Smooth muscle cell (in vitro differentiated cells): ENCODE results near the gene ZNF664. TPM values are rescaled to one million over a fixed set of nuclear protein-coding genes. Genes with fewer than 3 reads are reported as not detected.

Experiments
- DNase-seq: peaks from one replicate; lab custom pipeline; 2025; ENCODE audit not compliant: unreplicated experiment; lab: John Stamatoyannopoulos, UW
- H2AFZ ChIP-seq: fragments of 200-600 bp; sonication (generic); 2 replicates; pipeline ENCODE4 v1.6.0; 2016; ENCODE audit warnings: antibody characterized with exemption, low read depth, mild to moderate bottlenecking
- H3F3A ChIP-seq: fragments of 200-600 bp; sonication (generic); 2 replicates; pipeline ENCODE4 v1.6.0; 2017; ENCODE audit warnings: antibody characterized with exemption, low read depth
- H3K27ac ChIP-seq: fragments of 200-600 bp; sonication (generic); 2 replicates; pipeline ENCODE4 v1.5.1; 2016; ENCODE audit warnings: low read depth, mild to moderate bottlenecking
- H3K27me3 ChIP-seq: fragments of 200-600 bp; sonication (generic); 2 replicates; pipeline ENCODE4 v1.6.1; 2016; ENCODE audit warnings: low read depth, mild to moderate bottlenecking
- H3K36me3 ChIP-seq: fragments of 200-600 bp; sonication (generic); 2 replicates; pipeline ENCODE4 v1.5.1; 2016; ENCODE audit warnings: low read depth
- H3K4me1 ChIP-seq: fragments of 200-600 bp; sonication (generic); 2 replicates; pipeline ENCODE4 v1.5.1; 2016; ENCODE audit warnings: low read depth
- H3K4me2 ChIP-seq: fragments of 200-600 bp; sonication (generic); 2 replicates; pipeline ENCODE4 v1.6.0; 2016; ENCODE audit warnings: mild to moderate bottlenecking
- H3K4me3 ChIP-seq: fragments of 200-600 bp; sonication (generic); 2 replicates; pipeline ENCODE4 v1.5.1; 2016; ENCODE audit warnings: mild to moderate bottlenecking
- H3K79me2 ChIP-seq: fragments of 200-600 bp; sonication (generic); 2 replicates; pipeline ENCODE4 v1.6.0; 2016; ENCODE audit warnings: low read depth, mild to moderate bottlenecking
- H3K9ac ChIP-seq: fragments of 200-600 bp; sonication (generic); 2 replicates; pipeline ENCODE4 v1.6.0; 2016; ENCODE audit warnings: low read depth
- H3K9me3 ChIP-seq: fragments of 200-600 bp; sonication (generic); replicated peaks from 2 replicates; pipeline ENCODE4 v1.5.1; 2016; ENCODE audit warnings: low read depth
- H4K20me1 ChIP-seq: fragments of 200-600 bp; sonication (generic); 2 replicates; pipeline ENCODE4 v1.6.0; 2016; ENCODE audit warnings: low read depth
- WGBS: methylation state at CpG from one replicate; pipeline ENCODE4 v1.1.7; 2016; ENCODE audit warnings: low lambda C conversion rate; 5-methylcytosine and 5-hydroxymethylcytosine counted together
- polyA plus RNA-seq: library from polyadenylated mRNA; unstranded; fragments of >200 nt; fragmentation: Nextera tagmentation; extraction: Ambion mirVana; gene quantifications from 2 replicates; pipeline ENCODE4 v1.2.1, GENCODE V29; 2016
- total RNA-seq: library from RNA; depleted of rRNA; stranded (reverse); fragments of >200 nt; gene quantifications from 2 replicates; pipeline ENCODE4 v1.2.3, GENCODE V29; 2014
- TF ChIP-seq, protein P1 (sequence below): fragments of 200-600 bp; sonication (generic); IDR thresholded peaks from 2 replicates; pipeline ENCODE4 v1.5.1; 2017; ENCODE audit warnings: borderline replicate concordance, mild to moderate bottlenecking, antibody characterized with exemption; ENCODE audit not compliant: insufficient read depth, poor library complexity, severe bottlenecking

Gene ZNF664
- total and polyA plus RNA-seq, 2 experiments from 2014 or later: 6.4 to 47.7 TPM

DNA sequence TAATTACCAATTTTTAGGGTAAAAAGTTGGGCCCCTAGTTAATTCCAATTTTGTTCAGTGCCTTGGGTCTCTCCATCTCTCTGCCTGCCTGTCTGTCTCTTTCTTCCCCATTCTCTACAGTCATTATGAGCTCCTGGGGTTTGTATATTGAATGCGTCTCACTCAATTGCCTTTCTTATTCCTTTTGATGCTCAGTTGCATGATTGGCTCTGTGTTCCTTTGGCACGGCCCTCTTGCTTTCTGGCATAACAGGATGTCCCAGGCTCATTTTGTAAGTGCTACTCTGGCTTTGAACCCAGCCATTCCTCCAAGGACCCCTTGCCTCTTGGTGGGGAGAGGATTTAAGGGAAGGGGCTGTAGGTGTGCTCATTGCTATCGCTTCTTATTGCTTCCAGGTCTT lies 35.6 kb downstream of the ZNF664 start:
- Histone ChIP-seq H3F3A (no peaks in the 10 kb centered on the region), H3K36me3 (peaks cover 11% of the 10 kb centered on the region), H3K79me2 (peaks cover 22% of the 10 kb centered on the region), H3K9me3 (no peaks in the 10 kb centered on the region), H3K4me3 (no peak overlapping the region), H3K4me2 (no peak overlapping the region), H3K9ac (no peak overlapping the region), H3K4me1 (peaks cover 10% of the 10 kb centered on the region), H2AFZ (no peak overlapping the region), H4K20me1 (peaks cover 40% of the 10 kb centered on the region), H3K27ac (no peak overlapping the region), H3K27me3 (no peaks in the 10 kb centered on the region)
- TF ChIP-seq, protein P1, sequence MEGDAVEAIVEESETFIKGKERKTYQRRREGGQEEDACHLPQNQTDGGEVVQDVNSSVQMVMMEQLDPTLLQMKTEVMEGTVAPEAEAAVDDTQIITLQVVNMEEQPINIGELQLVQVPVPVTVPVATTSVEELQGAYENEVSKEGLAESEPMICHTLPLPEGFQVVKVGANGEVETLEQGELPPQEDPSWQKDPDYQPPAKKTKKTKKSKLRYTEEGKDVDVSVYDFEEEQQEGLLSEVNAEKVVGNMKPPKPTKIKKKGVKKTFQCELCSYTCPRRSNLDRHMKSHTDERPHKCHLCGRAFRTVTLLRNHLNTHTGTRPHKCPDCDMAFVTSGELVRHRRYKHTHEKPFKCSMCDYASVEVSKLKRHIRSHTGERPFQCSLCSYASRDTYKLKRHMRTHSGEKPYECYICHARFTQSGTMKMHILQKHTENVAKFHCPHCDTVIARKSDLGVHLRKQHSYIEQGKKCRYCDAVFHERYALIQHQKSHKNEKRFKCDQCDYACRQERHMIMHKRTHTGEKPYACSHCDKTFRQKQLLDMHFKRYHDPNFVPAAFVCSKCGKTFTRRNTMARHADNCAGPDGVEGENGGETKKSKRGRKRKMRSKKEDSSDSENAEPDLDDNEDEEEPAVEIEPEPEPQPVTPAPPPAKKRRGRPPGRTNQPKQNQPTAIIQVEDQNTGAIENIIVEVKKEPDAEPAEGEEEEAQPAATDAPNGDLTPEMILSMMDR: no peak
- WGBS: 98% methylated on average over 3 of the region's 3 CpGs
- no peak for DNase-seq

DNA sequence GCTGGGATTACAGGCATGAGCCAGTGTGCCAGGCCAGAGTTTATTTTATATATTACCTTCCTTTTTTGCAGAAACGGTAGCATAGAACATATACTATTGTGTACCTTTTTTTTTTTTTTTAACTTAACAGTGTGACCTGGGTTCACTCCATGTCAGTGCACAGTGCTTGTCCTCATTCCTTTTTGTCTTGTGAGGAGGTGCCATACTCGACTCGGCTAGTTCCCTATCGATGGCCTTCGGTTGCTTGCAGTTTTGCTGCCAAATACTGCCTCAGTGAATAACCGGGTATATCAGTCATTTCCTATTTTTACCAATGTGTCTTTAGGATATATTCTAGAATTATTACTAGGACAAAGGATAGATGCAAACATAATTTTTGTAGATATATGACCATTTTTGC lies 36.8 kb downstream of the ZNF664 start:
- no peak for DNase-seq
- Histone ChIP-seq H3K9me3 (no peaks in the 10 kb centered on the region), H3K36me3 (peaks cover 11% of the 10 kb centered on the region), H3K4me3 (no peak overlapping the region), H3K4me2 (no peak overlapping the region), H3K79me2 (peaks cover 22% of the 10 kb centered on the region), H3K27me3 (no peaks in the 10 kb centered on the region), H2AFZ (no peak overlapping the region), H3K9ac (no peak overlapping the region), H3F3A (no peaks in the 10 kb centered on the region), H4K20me1 (peaks cover 34% of the 10 kb centered on the region), H3K4me1 (peaks cover 10% of the 10 kb centered on the region), H3K27ac (no peak overlapping the region)
- TF ChIP-seq, protein P1: no peak
- WGBS: over 99% methylated on average over 6 of the region's 6 CpGs

DNA sequence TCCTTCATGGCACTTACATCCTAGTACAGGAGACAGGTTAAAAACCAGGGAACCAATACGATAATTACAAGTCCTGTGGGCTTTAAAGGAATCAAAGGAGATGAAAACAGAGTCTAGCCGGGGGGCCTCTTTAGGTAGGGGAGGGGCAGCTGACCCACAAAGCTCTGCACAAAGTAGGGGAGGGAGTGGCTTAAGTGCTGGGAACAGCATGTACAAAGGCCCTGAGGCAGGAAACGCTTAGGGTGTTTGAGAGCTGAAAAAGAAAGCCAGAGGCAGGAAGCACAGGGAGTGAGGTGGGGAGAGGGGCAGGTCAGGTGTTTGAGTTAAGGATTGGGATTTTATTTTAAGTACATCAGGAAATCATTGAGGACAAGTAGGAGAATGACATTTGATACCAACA lies 37.7 kb downstream of the ZNF664 start:
- Histone ChIP-seq H2AFZ (no peak overlapping the region), H3K27ac (no peak overlapping the region), H3K9ac (no peak overlapping the region), H4K20me1 (peaks cover 34% of the 10 kb centered on the region), H3K27me3 (no peaks in the 10 kb centered on the region), H3K4me2 (no peak overlapping the region), H3K9me3 (no peaks in the 10 kb centered on the region), H3F3A (no peaks in the 10 kb centered on the region), H3K36me3 (peaks cover 11% of the 10 kb centered on the region), H3K79me2 (peaks cover 20% of the 10 kb centered on the region), H3K4me1 (peaks cover 10% of the 10 kb centered on the region), H3K4me3 (no peak overlapping the region)
- no peak for DNase-seq
- TF ChIP-seq, protein P1: no peak
- WGBS: 95% methylated on average over 3 of the region's 3 CpGs

DNA sequence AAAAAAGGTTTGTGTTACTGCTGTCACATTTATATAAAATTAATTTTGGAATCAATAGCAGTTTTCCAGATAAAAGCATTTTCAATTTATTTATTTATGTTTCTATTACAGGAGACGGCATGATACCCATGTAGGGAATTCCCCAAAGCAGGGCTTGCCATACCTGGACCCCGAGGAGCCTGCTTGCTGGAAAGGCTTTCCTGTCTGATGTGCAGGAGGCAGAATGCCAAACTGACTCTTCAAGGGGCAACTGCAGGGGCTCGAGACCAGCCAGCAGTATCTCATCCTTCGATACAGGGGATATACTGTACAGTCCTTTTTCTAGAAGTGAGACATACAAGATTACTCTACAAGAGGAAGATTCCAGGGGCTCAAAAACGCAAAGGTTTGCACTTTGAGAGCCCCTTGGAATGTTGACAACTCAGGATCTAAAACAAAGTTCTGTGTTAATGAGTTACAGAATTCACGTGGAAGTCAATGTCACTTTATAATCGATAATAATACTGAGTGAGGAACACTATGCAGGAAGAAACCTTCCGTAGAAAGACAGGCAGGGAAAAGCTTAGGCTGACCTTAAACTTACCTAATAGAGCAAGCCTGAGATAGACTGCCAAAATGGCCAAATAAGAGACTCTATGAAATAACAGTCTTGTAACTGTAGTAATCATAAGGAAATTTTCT lies 38.6 kb downstream of the ZNF664 start:
- H3K36me3 ChIP-seq: peaks cover 11% of the 10 kb centered on the region
- no peak overlapping the region for H2AFZ ChIP-seq
- TF ChIP-seq, protein P1: no peak
- no peak overlapping the region for H3K4me2 ChIP-seq
- DNase-seq: no peak
- H3K4me3 ChIP-seq: no peak overlapping the region
- H4K20me1 ChIP-seq: peaks cover 28% of the 10 kb centered on the region
- H3F3A ChIP-seq: no peaks in the 10 kb centered on the region
- no peaks in the 10 kb centered on the region for H3K9me3 ChIP-seq
- H3K4me1 ChIP-seq: peaks cover 8% of the 10 kb centered on the region
- peaks cover 14% of the 10 kb centered on the region for H3K79me2 ChIP-seq
- WGBS: 95% methylated on average over 8 of the region's 8 CpGs
- no peak overlapping the region for H3K9ac ChIP-seq
- no peaks in the 10 kb centered on the region for H3K27me3 ChIP-seq
- no peak overlapping the region for H3K27ac ChIP-seq
